ENCODE data around the gene IMMP2L. TPM values are rescaled to one million over a fixed set of nuclear protein-coding genes. Genes with fewer than 3 reads are reported as not detected.

Gene IMMP2L
- total and polyA plus RNA-seq, 4 donors: 7.3 to 21.1 (median 12.4) TPM

- H3K9me3 ChIP-seq (ENCODE audit: control insufficient read depth in 4 of 4, low read length in 3 of 4): no peaks in the 10 kb centered on the region
- H3K9ac ChIP-seq (ENCODE audit: low read depth in 1 of 2, low read length in 2 of 2): no peak overlapping the region
- 87% methylated on average over 3 of the region's 3 CpGs for WGBS
- TF ChIP-seq FOXA1 (IDR thresholded peaks at IDR 0.05) (no peak), SP1 (IDR thresholded peaks at IDR 0.05) (no peak), FOXA2 (IDR thresholded peaks at IDR 0.05) (no peak), HNF4G (IDR thresholded peaks at IDR 0.05) (no peak), JUND (IDR thresholded peaks at IDR 0.05) (no peak), NR2F2 (IDR thresholded peaks at IDR 0.05) (no peak), TAF1 (conservative IDR thresholded peaks at IDR 0.05) (no peak), EGR1 (IDR thresholded peaks at IDR 0.05; ENCODE audit: low read depth in 2 of 2) (no peak)
- TF ChIP-seq, protein P1, sequence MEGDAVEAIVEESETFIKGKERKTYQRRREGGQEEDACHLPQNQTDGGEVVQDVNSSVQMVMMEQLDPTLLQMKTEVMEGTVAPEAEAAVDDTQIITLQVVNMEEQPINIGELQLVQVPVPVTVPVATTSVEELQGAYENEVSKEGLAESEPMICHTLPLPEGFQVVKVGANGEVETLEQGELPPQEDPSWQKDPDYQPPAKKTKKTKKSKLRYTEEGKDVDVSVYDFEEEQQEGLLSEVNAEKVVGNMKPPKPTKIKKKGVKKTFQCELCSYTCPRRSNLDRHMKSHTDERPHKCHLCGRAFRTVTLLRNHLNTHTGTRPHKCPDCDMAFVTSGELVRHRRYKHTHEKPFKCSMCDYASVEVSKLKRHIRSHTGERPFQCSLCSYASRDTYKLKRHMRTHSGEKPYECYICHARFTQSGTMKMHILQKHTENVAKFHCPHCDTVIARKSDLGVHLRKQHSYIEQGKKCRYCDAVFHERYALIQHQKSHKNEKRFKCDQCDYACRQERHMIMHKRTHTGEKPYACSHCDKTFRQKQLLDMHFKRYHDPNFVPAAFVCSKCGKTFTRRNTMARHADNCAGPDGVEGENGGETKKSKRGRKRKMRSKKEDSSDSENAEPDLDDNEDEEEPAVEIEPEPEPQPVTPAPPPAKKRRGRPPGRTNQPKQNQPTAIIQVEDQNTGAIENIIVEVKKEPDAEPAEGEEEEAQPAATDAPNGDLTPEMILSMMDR (IDR thresholded peaks at IDR 0.05; ENCODE audit: low read depth, low read length, missing input control): no peak
- TF ChIP-seq, protein P2, sequence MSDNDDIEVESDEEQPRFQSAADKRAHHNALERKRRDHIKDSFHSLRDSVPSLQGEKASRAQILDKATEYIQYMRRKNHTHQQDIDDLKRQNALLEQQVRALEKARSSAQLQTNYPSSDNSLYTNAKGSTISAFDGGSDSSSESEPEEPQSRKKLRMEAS (IDR thresholded peaks at IDR 0.05): no peak
- no peaks in the 10 kb centered on the region for H3K4me1 ChIP-seq (ENCODE audit: control insufficient read depth in 4 of 4, insufficient read depth in 4 of 4, low read length in 3 of 4)
- H3K36me3 ChIP-seq (ENCODE audit: control insufficient read depth in 4 of 4, insufficient read depth in 3 of 4, low read depth in 1 of 4, low read length in 3 of 4): no peaks in the 10 kb centered on the region
- DNase-seq (ENCODE audit: low spot score): no peak
- H3K27ac ChIP-seq (ENCODE audit: low read depth in 1 of 2, low read length in 2 of 2): no peak overlapping the region
- no peaks in the 10 kb centered on the region for H3K27me3 ChIP-seq (ENCODE audit: control insufficient read depth in 4 of 4, insufficient read depth in 4 of 4, low read length in 3 of 4)
- no peak overlapping the region for H3K4me3 ChIP-seq (ENCODE audit: low read depth in 1 of 3, low read length in 3 of 3)
Observed at GRCh38 chr7:111210996-111211395, 351.3 kb downstream of the IMMP2L start.

DNA sequence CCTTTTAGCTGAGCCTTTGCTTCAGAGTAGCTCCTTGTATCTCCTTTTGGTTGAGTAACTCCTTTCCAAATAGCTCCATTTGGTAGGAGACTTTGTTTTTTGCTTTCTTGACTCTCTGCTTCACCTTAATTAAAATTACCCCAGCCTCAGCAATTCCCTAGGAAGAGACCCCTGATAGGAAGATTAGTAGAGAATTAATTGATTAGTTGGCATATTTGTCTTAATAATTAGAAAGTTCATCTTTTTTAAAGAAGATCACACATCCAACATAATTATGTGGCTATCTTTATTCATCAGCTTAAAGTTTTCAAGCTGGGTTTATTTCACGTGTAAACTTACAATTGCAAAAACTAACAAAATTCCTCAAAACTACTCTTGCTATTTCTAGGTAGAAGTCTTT lies 352.2 kb downstream of the IMMP2L start:
- WGBS: 99% methylated on average over 1 of the region's 1 CpG
- Histone ChIP-seq H3K36me3 (ENCODE audit: control insufficient read depth in 4 of 4, insufficient read depth in 3 of 4, low read depth in 1 of 4, low read length in 3 of 4) (no peaks in the 10 kb centered on the region), H3K27me3 (ENCODE audit: control insufficient read depth in 4 of 4, insufficient read depth in 4 of 4, low read length in 3 of 4) (no peaks in the 10 kb centered on the region)

More for the DNA sequence above, 352.2 kb downstream of the IMMP2L start:
- no peaks in the 10 kb centered on the region for H3K9me3 ChIP-seq (ENCODE audit: control insufficient read depth in 4 of 4, low read length in 3 of 4)
- no peak for DNase-seq (ENCODE audit: low spot score)
- H3K4me1 ChIP-seq (ENCODE audit: control insufficient read depth in 4 of 4, insufficient read depth in 4 of 4, low read length in 3 of 4): no peaks in the 10 kb centered on the region
- TF ChIP-seq YY1 (IDR thresholded peaks at IDR 0.05) (no peak), EGR1 (IDR thresholded peaks at IDR 0.05; ENCODE audit: low read depth in 2 of 2) (no peak), FOXA1 (IDR thresholded peaks at IDR 0.05) (no peak), HNF4G (IDR thresholded peaks at IDR 0.05) (no peak), FOXA2 (IDR thresholded peaks at IDR 0.05) (no peak), ATF3 (IDR thresholded peaks at IDR 0.05) (no peak), TAF1 (conservative IDR thresholded peaks at IDR 0.05) (no peak)
- TF ChIP-seq, protein P1 (IDR thresholded peaks at IDR 0.05; ENCODE audit: low read depth, low read length, missing input control): no peak
- TF ChIP-seq, protein P3, sequence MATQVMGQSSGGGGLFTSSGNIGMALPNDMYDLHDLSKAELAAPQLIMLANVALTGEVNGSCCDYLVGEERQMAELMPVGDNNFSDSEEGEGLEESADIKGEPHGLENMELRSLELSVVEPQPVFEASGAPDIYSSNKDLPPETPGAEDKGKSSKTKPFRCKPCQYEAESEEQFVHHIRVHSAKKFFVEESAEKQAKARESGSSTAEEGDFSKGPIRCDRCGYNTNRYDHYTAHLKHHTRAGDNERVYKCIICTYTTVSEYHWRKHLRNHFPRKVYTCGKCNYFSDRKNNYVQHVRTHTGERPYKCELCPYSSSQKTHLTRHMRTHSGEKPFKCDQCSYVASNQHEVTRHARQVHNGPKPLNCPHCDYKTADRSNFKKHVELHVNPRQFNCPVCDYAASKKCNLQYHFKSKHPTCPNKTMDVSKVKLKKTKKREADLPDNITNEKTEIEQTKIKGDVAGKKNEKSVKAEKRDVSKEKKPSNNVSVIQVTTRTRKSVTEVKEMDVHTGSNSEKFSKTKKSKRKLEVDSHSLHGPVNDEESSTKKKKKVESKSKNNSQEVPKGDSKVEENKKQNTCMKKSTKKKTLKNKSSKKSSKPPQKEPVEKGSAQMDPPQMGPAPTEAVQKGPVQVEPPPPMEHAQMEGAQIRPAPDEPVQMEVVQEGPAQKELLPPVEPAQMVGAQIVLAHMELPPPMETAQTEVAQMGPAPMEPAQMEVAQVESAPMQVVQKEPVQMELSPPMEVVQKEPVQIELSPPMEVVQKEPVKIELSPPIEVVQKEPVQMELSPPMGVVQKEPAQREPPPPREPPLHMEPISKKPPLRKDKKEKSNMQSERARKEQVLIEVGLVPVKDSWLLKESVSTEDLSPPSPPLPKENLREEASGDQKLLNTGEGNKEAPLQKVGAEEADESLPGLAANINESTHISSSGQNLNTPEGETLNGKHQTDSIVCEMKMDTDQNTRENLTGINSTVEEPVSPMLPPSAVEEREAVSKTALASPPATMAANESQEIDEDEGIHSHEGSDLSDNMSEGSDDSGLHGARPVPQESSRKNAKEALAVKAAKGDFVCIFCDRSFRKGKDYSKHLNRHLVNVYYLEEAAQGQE (IDR thresholded peaks at IDR 0.05): no peak
- no peak overlapping the region for H3K27ac ChIP-seq (ENCODE audit: low read depth in 1 of 2, low read length in 2 of 2)
- no peak overlapping the region for H3K9ac ChIP-seq (ENCODE audit: low read depth in 1 of 2, low read length in 2 of 2)
- H3K4me3 ChIP-seq (ENCODE audit: low read depth in 1 of 3, low read length in 3 of 3): no peak overlapping the region

Measured in liver (tissue), 9 donors.